IMR-90 (cell line): ENCODE results near the gene PRPF40B.

Experiments used
- BHLHE40 ChIP-seq: fragments of 150-350 bp; IDR thresholded peaks from 2 replicates; pipeline ENCODE4 v1.6.1; 2016; ENCODE audit warnings: mild to moderate bottlenecking, low read depth, low read length
- CEBPB ChIP-seq: IDR thresholded peaks from 2 replicates; pipeline ENCODE4 v1.6.1; 2012; ENCODE audit warnings: low read depth, low read length, improper control_type of control experiment
- CTCF ChIP-seq: conservative IDR thresholded peaks from 2 replicates; pipeline ENCODE4 v1.5.1; 2012; ENCODE audit warnings: mild to moderate bottlenecking, low read depth, low read length, improper control_type of control experiment
- FOS ChIP-seq: fragments of 150-350 bp; IDR thresholded peaks from 2 replicates; pipeline ENCODE4 v1.6.1; 2016; ENCODE audit warnings: low read depth, low read length
- MAFK ChIP-seq: IDR thresholded peaks from 2 replicates; pipeline ENCODE4 v1.6.1; 2012; ENCODE audit warnings: low read depth, low read length, improper control_type of control experiment
- MXI1 ChIP-seq: IDR thresholded peaks from 2 replicates; pipeline ENCODE4 v1.6.1; 2012; ENCODE audit warnings: low read depth, mild to moderate bottlenecking, low read length, moderate library complexity, borderline replicate concordance
- POLR2A ChIP-seq: IDR thresholded peaks from 2 replicates; pipeline ENCODE4 v1.6.1; 2012; ENCODE audit warnings: mild to moderate bottlenecking, low read depth, low read length
- RAD21 ChIP-seq: IDR thresholded peaks from 2 replicates; pipeline ENCODE4 v1.6.1; 2012; ENCODE audit warnings: low read length, improper control_type of control experiment
- RCOR1 ChIP-seq: IDR thresholded peaks from 2 replicates; pipeline ENCODE4 v1.6.1; 2012; ENCODE audit warnings: mild to moderate bottlenecking, low read length, improper control_type of control experiment; ENCODE audit not compliant: insufficient replicate concordance
- RFX5 ChIP-seq: IDR thresholded peaks from 2 replicates; pipeline ENCODE4 v1.8.0; 2012; ENCODE audit warnings: low read depth, mild to moderate bottlenecking, low read length, moderate library complexity
- USF2 ChIP-seq: fragments of 150-350 bp; IDR thresholded peaks from 2 replicates; pipeline ENCODE4 v1.6.1; 2017; ENCODE audit warnings: mild to moderate bottlenecking, antibody characterized with exemption, low read length, low read depth

GRCh38 chr12:49659753-49660152 is 36.4 kb downstream of the PRPF40B start:
- TF ChIP-seq CTCF (no peak), POLR2A (no peak), USF2 (no peak), FOS (no peak), MAFK (no peak), RAD21 (no peak), CEBPB (no peak), RFX5 (no peak), BHLHE40 (no peak), RCOR1 (no peak), MXI1 (no peak)
